GM12878 (cell line): Measurements from ENCODE around the gene ENAH. TPM values are rescaled to one million over a fixed set of nuclear protein-coding genes. Genes with fewer than 3 reads are reported as not detected.

Experiments used
- ATAC-seq: fragments of 200-7000 bp; cut with Tn5 transposase; 3 replicates; pipeline ENCODE4 v1.9.1; 2020; ENCODE audit warnings: mild to moderate bottlenecking, moderate library complexity
- BruUV-seq: library from RNA; stranded (reverse); fragments of 400-500 nt; replicated peaks from 2 replicates; lab custom pipeline; 2021; lab: Mats Ljungman, UMichigan
- CTCF ChIA-PET: fragments of 300-600 bp; sonication (Branson Sonifier 250); formaldehyde crosslinking; extraction: SDS; loops from one replicate; lab custom pipeline; 2021; ENCODE audit warnings: inconsistent platforms; lab: Yijun Ruan, JAX
- POLR2A ChIA-PET: fragments of 350-600 bp; formaldehyde crosslinking; extraction: SDS; loops from one replicate; lab custom pipeline; 2021; ENCODE audit warnings: inconsistent platforms; lab: Charles Lee
- RAD21 ChIA-PET: fragments of 300-600 bp; sonication (Branson Sonifier 250); formaldehyde crosslinking; loops from one replicate; lab custom pipeline; 2023; ENCODE audit warnings: antibody characterized with exemption; ENCODE audit not compliant: unreplicated experiment; lab: Charles Lee
- SMC1A ChIA-PET: fragments of 300-600 bp; sonication (Branson Sonifier 250); formaldehyde crosslinking; loops from one replicate; lab custom pipeline; 2023; ENCODE audit not compliant: unreplicated experiment, uncharacterized antibody; lab: Charles Lee
- DNase-seq: peaks from one replicate; pipeline ENCODE4 v3.0.0-alpha.2; 2011; ENCODE audit warnings: low read depth, low spot score
- FAIRE-seq: peaks from 3 replicates; lab custom pipeline; 2011; peaks lifted over from hg19 to GRCh38; lab: Jason Lieb, UNC
- H2AFZ ChIP-seq: 2 replicates; pipeline ENCODE4 v1.6.0; 2011; ENCODE audit warnings: low read depth, low read length, control low read depth; ENCODE audit not compliant: control insufficient read depth
- H3K27ac ChIP-seq: 2 replicates; pipeline ENCODE4 v1.5.1; 2011; ENCODE audit warnings: control low read depth; ENCODE audit not compliant: control insufficient read depth, insufficient read depth
- H3K27me3 ChIP-seq, 2 experiments: replicated peaks in 1 of 2; 2 replicates each; pipeline versions ENCODE4 v1.6.0 to v1.6.1; 2011; ENCODE audit warnings: low read length in 1 of 2; ENCODE audit not compliant: control insufficient read depth in 2 of 2, insufficient read depth in 2 of 2
- H3K36me3 ChIP-seq, 2 experiments: 2 replicates each; pipeline ENCODE4 v1.5.1; 2011; ENCODE audit warnings: low read length in 1 of 2; ENCODE audit not compliant: control insufficient read depth in 2 of 2, insufficient read depth in 2 of 2
- H3K4me1 ChIP-seq: 2 replicates; pipeline ENCODE4 v1.6.1; 2011; ENCODE audit warnings: mild to moderate bottlenecking, low read length, moderate library complexity, mixed read lengths; ENCODE audit not compliant: control insufficient read depth, insufficient read depth
- H3K4me2 ChIP-seq: 2 replicates; pipeline ENCODE4 v1.6.0; 2011; ENCODE audit warnings: control low read depth; ENCODE audit not compliant: control insufficient read depth, insufficient read depth
- H3K4me3 ChIP-seq: fragments of 200-600 bp; sonication (generic); 2 replicates; pipeline ENCODE4 v1.5.1; 2016
- H3K79me2 ChIP-seq: 2 replicates; pipeline ENCODE4 v1.6.0; 2011; ENCODE audit warnings: low read length; ENCODE audit not compliant: control insufficient read depth, insufficient read depth
- H3K9ac ChIP-seq: 2 replicates; pipeline ENCODE4 v1.8.0; 2011; ENCODE audit warnings: low read length, control low read depth, mixed read lengths; ENCODE audit not compliant: control insufficient read depth, insufficient read depth
- H3K9me3 ChIP-seq: replicated peaks from 3 replicates; pipeline ENCODE4 v1.5.1; 2011; ENCODE audit warnings: mild to moderate bottlenecking, low read length; ENCODE audit not compliant: control insufficient read depth, insufficient read depth
- H4K20me1 ChIP-seq: 2 replicates; pipeline ENCODE4 v1.6.0; 2011; ENCODE audit not compliant: control insufficient read depth, insufficient read depth
- ATF7 ChIP-seq: fragments of 450-650 bp; IDR thresholded peaks from 2 replicates; pipeline ENCODE4 v1.6.1; 2016; ENCODE audit warnings: low read depth, mild to moderate bottlenecking
- BHLHE40 ChIP-seq, 2 experiments: fragments of 450-650 bp in 1 of 2; IDR thresholded peaks; 2 replicates each; pipeline ENCODE4 v1.6.1; 2011 to 2017; ENCODE audit warnings: low read depth in 2 of 2, borderline replicate concordance in 1 of 2, improper control_type of control experiment in 1 of 2, low read length in 1 of 2, mild to moderate bottlenecking in 1 of 2
- CBX3 ChIP-seq: fragments of 200-600 bp; sonication (generic); IDR thresholded peaks from 2 replicates; pipeline ENCODE4 v1.6.1; 2016; ENCODE audit warnings: low read depth, borderline replicate concordance
- CTCF ChIP-seq, 3 experiments: IDR thresholded peaks in 2 of 3; conservative IDR thresholded peaks in 1 of 3; 2 replicates each; pipeline ENCODE4 v1.5.1; 2011; ENCODE audit warnings: low read depth in 3 of 3, low read length in 3 of 3, mild to moderate bottlenecking in 3 of 3, control low read depth in 2 of 3, moderate library complexity in 2 of 3, inconsistent platforms in 1 of 3, mixed read lengths in 1 of 3; ENCODE audit not compliant: control insufficient read depth in 2 of 3, insufficient read depth in 1 of 3; ENCODE audit errors: extremely low read depth in 1 of 3
- EP300 ChIP-seq, 2 experiments: fragments of 150-350 bp in 1 of 2; IDR thresholded peaks; 2 replicates each; pipeline ENCODE4 v1.6.1; 2011 to 2012; ENCODE audit warnings: low read depth in 2 of 2, low read length in 2 of 2, borderline replicate concordance in 1 of 2, improper control_type of control experiment in 1 of 2, inconsistent platforms in 1 of 2; ENCODE audit not compliant: control insufficient read depth in 1 of 2
- EZH2 ChIP-seq: IDR thresholded peaks from 2 replicates; pipeline ENCODE4 v1.6.1; 2012; ENCODE audit warnings: low read depth, mild to moderate bottlenecking, control low read depth, inconsistent platforms, low read length, borderline replicate concordance; ENCODE audit not compliant: control insufficient read depth
- HSF1 ChIP-seq: fragments of 150-350 bp; IDR thresholded peaks from 2 replicates; pipeline ENCODE4 v1.6.1; 2014; ENCODE audit warnings: mild to moderate bottlenecking, low read depth, low read length
- IRF4 ChIP-seq: IDR thresholded peaks from 2 replicates; pipeline ENCODE4 v1.6.1; 2011; ENCODE audit warnings: low read depth, low read length
- NFIC ChIP-seq: IDR thresholded peaks from 2 replicates; pipeline ENCODE4 v1.6.1; 2012; ENCODE audit warnings: low read depth, mild to moderate bottlenecking, inconsistent platforms, low read length, moderate library complexity
- NR2F1 ChIP-seq: fragments of 450-650 bp; conservative IDR thresholded peaks from 2 replicates; pipeline ENCODE4 v1.6.1; 2017; ENCODE audit warnings: mild to moderate bottlenecking
- NRF1 ChIP-seq: conservative IDR thresholded peaks from 2 replicates; pipeline ENCODE4 v1.6.1; 2011; ENCODE audit warnings: mild to moderate bottlenecking, low read depth, low read length, improper control_type of control experiment
- SIX5 ChIP-seq: IDR thresholded peaks from 2 replicates; pipeline ENCODE4 v1.6.1; 2011; ENCODE audit warnings: mild to moderate bottlenecking, low read depth, low read length, moderate library complexity; ENCODE audit not compliant: severe bottlenecking
- SREBF2 ChIP-seq: IDR thresholded peaks from 2 replicates; pipeline ENCODE4 v1.6.1; 2012; ENCODE audit warnings: mild to moderate bottlenecking, low read length
- STAT1 ChIP-seq: fragments of 450-650 bp; conservative IDR thresholded peaks from 2 replicates; pipeline ENCODE4 v1.6.1; 2014; ENCODE audit warnings: antibody characterized with exemption, mild to moderate bottlenecking
- SUZ12 ChIP-seq: fragments of 200-600 bp; sonication (generic); IDR thresholded peaks from one replicate; pipeline ENCODE4 v1.6.1; 2018; ENCODE audit warnings: antibody characterized with exemption, mild to moderate bottlenecking; ENCODE audit not compliant: unreplicated experiment
- USF2 ChIP-seq: IDR thresholded peaks from 2 replicates; pipeline ENCODE4 v1.6.1; 2011; ENCODE audit warnings: low read depth, low read length, improper control_type of control experiment, borderline replicate concordance
- WRNIP1 ChIP-seq: IDR thresholded peaks from 2 replicates; pipeline ENCODE4 v1.6.1; 2011; ENCODE audit warnings: low read depth, low read length, improper control_type of control experiment, borderline replicate concordance
- ZBED1 ChIP-seq: IDR thresholded peaks from 2 replicates; pipeline ENCODE4 v1.6.1; 2016; ENCODE audit warnings: borderline replicate concordance
- WGBS: methylation state at CpG from one replicate; pipeline ENCODE4 v1.1.6; 2016; ENCODE audit warnings: low lambda C conversion rate; ENCODE audit not compliant: insufficient replicate concordance, insufficient coverage; ENCODE audit errors: missing lambda C conversion rate; 5-methylcytosine and 5-hydroxymethylcytosine counted together
- in situ Hi-C: fragments of 300-500 bp; cut with MboI; formaldehyde crosslinking; loops from 9 replicates; pipeline ENCODE4 v1.14.3; 2018; ENCODE audit warnings: mixed read lengths
- intact Hi-C: fragments of 100-400 bp; cut with micrococcal nuclease; formaldehyde crosslinking; loops from one replicate; pipeline ENCODE4 v1.14.2; 2022; ENCODE audit not compliant: unreplicated experiment
- polyA plus RNA-seq, 11 experiments: library from polyadenylated mRNA; depleted of rRNA in 4 of 11; unstranded in 6 of 11; stranded (reverse) in 5 of 11; fragments of >200 nt; fragmentation: Nextera tagmentation in 4 of 11; fragmentation: Illumina TruSeq in 1 of 11; extraction: Ambion mirVana in 4 of 11; extraction: Trizol in 1 of 11; gene quantifications; 1 replicate in 1 of 11; 2 replicates in 10 of 11; pipeline versions ENCODE4 v1.2.1 to v1.2.3, GENCODE V29; 2011 to 2016; ENCODE audit warnings: inconsistent platforms in 2 of 11, missing spikeins in 2 of 11, low read depth in 1 of 11
- total RNA-seq, 4 experiments: library from RNA; depleted of rRNA in 3 of 4; stranded (reverse); fragments of >200 nt in 3 of 4; fragmentation: Illumina TruSeq in 1 of 4; extraction: Trizol in 1 of 4; gene quantifications; 2 replicates each; pipeline versions ENCODE4 v1.2.1 to v1.2.3, GENCODE V29; 2013 to 2021

Gene ENAH
- total and polyA plus RNA-seq, 10 of the 15 experiments (the other 5 are each of a cell fraction or from before 2014, with no cell fraction given): under 0.01 to 0.62 (median 0.06) TPM; not detected in 5

GRCh38 chr1:225517221-225517620 lies 135.7 kb downstream of the ENAH start:
- H3K4me2 ChIP-seq: no peak overlapping the region
- no peak overlapping the region for H3K9ac ChIP-seq
- no peak overlapping the region for H2AFZ ChIP-seq
- TF ChIP-seq CTCF (IDR thresholded peaks at IDR 0.05 in 2 of 3, conservative IDR thresholded peaks at IDR 0.05 in 1 of 3; ENCODE audit: control insufficient read depth in 2 of 3, extremely low read depth in 1 of 3, insufficient read depth in 1 of 3, low read depth in 3 of 3, low read length in 3 of 3) (no peak), IRF4 (no peak), STAT1 (no peak), ZBED1 (no peak), USF2 (no peak), NFIC (no peak), SIX5 (no peak), SREBF2 (no peak), HSF1 (no peak), BHLHE40 (IDR thresholded peaks at IDR 0.05; ENCODE audit: borderline replicate concordance in 1 of 2, low read depth in 2 of 2, low read length in 1 of 2) (no peak), WRNIP1 (no peak), SUZ12 (no peak), NR2F1 (no peak), CBX3 (no peak), ATF7 (no peak), NRF1 (no peak), EZH2 (no peak), EP300 (IDR thresholded peaks at IDR 0.05; ENCODE audit: borderline replicate concordance in 1 of 2, control insufficient read depth in 1 of 2, low read depth in 2 of 2, low read length in 2 of 2) (no peak)
- ChIA-PET CTCF (interaction anchor here (1.0 kb wide), 1 partner anchor 37 kb away, joined by 4 read pairs; no protein-coding TSS in a partner anchor), SMC1A (interaction anchor here (0.7 kb wide), 1 partner anchor 49 kb away, joined by 3 read pairs; no protein-coding TSS in a partner anchor), POLR2A (no interaction called here), RAD21 (interaction anchor here (0.6 kb wide), 1 partner anchor 338 kb away, joined by 3 read pairs; no protein-coding TSS in a partner anchor)
- no peaks in the 10 kb centered on the region for H3K79me2 ChIP-seq
- H3K27ac ChIP-seq: no peak overlapping the region
- BruUV-seq: no TSS peak
- intact Hi-C loops: no loop called here
- DNase-seq (no peak), ATAC-seq (no peak), FAIRE-seq (no peak)
- H4K20me1 ChIP-seq: no peaks in the 10 kb centered on the region
- WGBS: 74% methylated on average over 6 of the region's 6 CpGs
- no peak overlapping the region for H3K4me3 ChIP-seq
- no peaks in the 10 kb centered on the region for H3K9me3 ChIP-seq
- H3K36me3 ChIP-seq: no peaks in the 10 kb centered on the region
- no peaks in the 10 kb centered on the region for H3K4me1 ChIP-seq
- no peaks in the 10 kb centered on the region; a peak in 1 of 4 replicates for H3K27me3 ChIP-seq
- in situ Hi-C loops: no loop called here
